Muscle layer of colon (tissue), 2 donors: ENCODE results near the gene FOXM1.
"Not testable (repeated sequence)": the region's sequence is repeated elsewhere in the genome, so short reads cannot be mapped to it uniquely, and the experiment has no call there.

Experiments used
- H3K27ac ChIP-seq: one replicate; pipeline ENCODE4 v1.7.0; 2013; ENCODE audit warnings: low read depth, mild to moderate bottlenecking, low read length, moderate library complexity
- H3K27me3 ChIP-seq, 2 donors: one replicate each; pipeline ENCODE4 v1.7.0; 2013; ENCODE audit warnings: low read length in 2 of 2, mild to moderate bottlenecking in 2 of 2; ENCODE audit not compliant: insufficient read depth in 2 of 2, control insufficient read depth in 1 of 2
- H3K36me3 ChIP-seq: one replicate; pipeline ENCODE4 v1.7.0; 2013; ENCODE audit warnings: mild to moderate bottlenecking, low read length; ENCODE audit not compliant: insufficient read depth
- H3K4me1 ChIP-seq: one replicate; pipeline ENCODE4 v1.7.0; 2013; ENCODE audit warnings: mild to moderate bottlenecking, low read length; ENCODE audit not compliant: insufficient read depth
- H3K4me3 ChIP-seq, 2 donors: one replicate each; pipeline ENCODE4 v1.7.0; 2013; ENCODE audit warnings: low read length in 2 of 2, low read depth in 1 of 2, mild to moderate bottlenecking in 1 of 2, moderate library complexity in 1 of 2
- H3K9ac ChIP-seq: one replicate; pipeline ENCODE4 v1.7.0; 2013; ENCODE audit warnings: low read length
- H3K9me3 ChIP-seq: one replicate; pipeline ENCODE4 v1.7.0; 2013; ENCODE audit warnings: mild to moderate bottlenecking, low read length
- donor health status: abdominal sarcoma.
- donor health status: Adenocarcinoma of cecum.

FOXM1 gene

GRCh38 chr12:2877953-2878732, 1.2 kb upstream of the FOXM1 start:
- H3K36me3 ChIP-seq = no peaks in the 10 kb centered on the region
- H3K9me3 ChIP-seq = no peaks in the 10 kb centered on the region
- H3K27ac ChIP-seq = peak overlapping the region; percentile 90
- H3K27me3 ChIP-seq = no peaks in the 10 kb centered on the region
- H3K4me1 ChIP-seq = peaks cover 15% of the 10 kb centered on the region
- H3K9ac ChIP-seq = peak overlapping the region; percentile 52
- peak overlapping the region; percentile 74 to 83 for H3K4me3 ChIP-seq

GRCh38 chr12:2876431-2877046, 435 bp downstream of the FOXM1 start:
- H3K4me1 ChIP-seq = peaks cover 15% of the 10 kb centered on the region
- H3K9me3 ChIP-seq = no peaks in the 10 kb centered on the region
- H3K27ac ChIP-seq = no peak overlapping the region
- no peaks in the 10 kb centered on the region for H3K27me3 ChIP-seq
- no peaks in the 10 kb centered on the region for H3K36me3 ChIP-seq
- H3K9ac ChIP-seq = no peak overlapping the region
- peak overlapping the region; percentile 74 to 83 for H3K4me3 ChIP-seq

- not testable (repeated sequence) for H3K4me3 ChIP-seq
Measured at GRCh38 chr12:2868986-2869632, 7.9 kb downstream of the FOXM1 start.

GRCh38 chr12:2864198-2864597, 12.8 kb downstream of the FOXM1 start:
- Histone ChIP-seq H3K4me3 (no peak overlapping the region), H3K27ac (no peak overlapping the region), H3K4me1 (no peaks in the 10 kb centered on the region), H3K9ac (no peak overlapping the region), H3K27me3 (no peaks in the 10 kb centered on the region), H3K9me3 (no peaks in the 10 kb centered on the region), H3K36me3 (no peaks in the 10 kb centered on the region)

More at GRCh38 chr12:2868986-2869632, 7.9 kb downstream of the FOXM1 start:
- not testable (repeated sequence) for H3K36me3 ChIP-seq, H3K4me1 ChIP-seq, H3K27ac ChIP-seq, H3K9me3 ChIP-seq, H3K27me3 ChIP-seq, H3K9ac ChIP-seq

- not testable (repeated sequence) for H3K4me3 ChIP-seq, H3K27ac ChIP-seq, H3K9ac ChIP-seq, H3K27me3 ChIP-seq, H3K36me3 ChIP-seq, H3K9me3 ChIP-seq, H3K4me1 ChIP-seq
Measured at GRCh38 chr12:2863402-2863801, 13.6 kb downstream of the FOXM1 start.

- H3K27ac ChIP-seq = no peak overlapping the region
- no peak overlapping the region for H3K9ac ChIP-seq
- no peaks in the 10 kb centered on the region for H3K36me3 ChIP-seq
- no peaks in the 10 kb centered on the region for H3K4me1 ChIP-seq
- H3K4me3 ChIP-seq = no peak overlapping the region
- no peaks in the 10 kb centered on the region for H3K27me3 ChIP-seq
- no peaks in the 10 kb centered on the region for H3K9me3 ChIP-seq
Measured at GRCh38 chr12:2862876-2863275, 14.1 kb downstream of the FOXM1 start.

GRCh38 chr12:2860170-2860569, 16.8 kb downstream of the FOXM1 start:
- Histone ChIP-seq H3K9me3 (no peaks in the 10 kb centered on the region), H3K27ac (no peak overlapping the region), H3K27me3 (no peaks in the 10 kb centered on the region), H3K36me3 (peaks cover 5% of the 10 kb centered on the region), H3K4me3 (no peak overlapping the region), H3K9ac (no peak overlapping the region), H3K4me1 (no peaks in the 10 kb centered on the region)

GRCh38 chr12:2858944-2859421, 18.0 kb downstream of the FOXM1 start:
- no peak overlapping the region for H3K4me3 ChIP-seq
- H3K27ac ChIP-seq = no peak overlapping the region
- no peak overlapping the region for H3K9ac ChIP-seq
- H3K9me3 ChIP-seq = no peaks in the 10 kb centered on the region
- H3K36me3 ChIP-seq = peaks cover 5% of the 10 kb centered on the region
- no peaks in the 10 kb centered on the region for H3K27me3 ChIP-seq
- H3K4me1 ChIP-seq = no peaks in the 10 kb centered on the region

GRCh38 chr12:2858334-2858733, 18.6 kb downstream of the FOXM1 start:
- H3K4me3 ChIP-seq = no peak overlapping the region
- H3K36me3 ChIP-seq = peaks cover 5% of the 10 kb centered on the region
- H3K9ac ChIP-seq = no peak overlapping the region

GRCh38 chr12:2857576-2857975, 19.4 kb downstream of the FOXM1 start:
- H3K27ac ChIP-seq = no peak overlapping the region
- no peak overlapping the region for H3K4me3 ChIP-seq
- no peak overlapping the region for H3K9ac ChIP-seq
- no peaks in the 10 kb centered on the region for H3K4me1 ChIP-seq
- peaks cover 5% of the 10 kb centered on the region for H3K36me3 ChIP-seq
- H3K9me3 ChIP-seq = no peaks in the 10 kb centered on the region
- H3K27me3 ChIP-seq = no peaks in the 10 kb centered on the region

More at GRCh38 chr12:2858334-2858733, 18.6 kb downstream of the FOXM1 start:
- no peaks in the 10 kb centered on the region for H3K4me1 ChIP-seq
- no peaks in the 10 kb centered on the region for H3K27me3 ChIP-seq
- no peak overlapping the region for H3K27ac ChIP-seq
- no peaks in the 10 kb centered on the region for H3K9me3 ChIP-seq

- Histone ChIP-seq H3K27me3 (no peaks in the 10 kb centered on the region), H3K4me1 (no peaks in the 10 kb centered on the region), H3K27ac (no peak within 1 kb of the TSS), H3K9me3 (no peaks in the 10 kb centered on the region), H3K36me3 (peaks cover 5% of the 10 kb centered on the region), H3K9ac (no peak within 1 kb of the TSS), H3K4me3 (no peak within 1 kb of the TSS)
Measured at GRCh38 chr12:2857021-2857431, 19.9 kb downstream of the FOXM1 start, which contains the start of gene TEX52. TSS of gene TEX52 (minus strand) at chr12:2857039. CDS start at chr12:2857026, 13 bp downstream.
